GM21367 (cell line): ENCODE measurements around the gene SLC47A1.
"Not testable (repeated sequence)": the region's sequence is repeated elsewhere in the genome, so short reads cannot be mapped to it uniquely, and the experiment has no call there.

ENCODE experiments used
- ATAC-seq: cut with Tn5 transposase; IDR thresholded peaks from one replicate; pipeline ENCODE4 v1.9.1; 2021; ENCODE audit not compliant: unreplicated experiment

Gene SLC47A1

DNA sequence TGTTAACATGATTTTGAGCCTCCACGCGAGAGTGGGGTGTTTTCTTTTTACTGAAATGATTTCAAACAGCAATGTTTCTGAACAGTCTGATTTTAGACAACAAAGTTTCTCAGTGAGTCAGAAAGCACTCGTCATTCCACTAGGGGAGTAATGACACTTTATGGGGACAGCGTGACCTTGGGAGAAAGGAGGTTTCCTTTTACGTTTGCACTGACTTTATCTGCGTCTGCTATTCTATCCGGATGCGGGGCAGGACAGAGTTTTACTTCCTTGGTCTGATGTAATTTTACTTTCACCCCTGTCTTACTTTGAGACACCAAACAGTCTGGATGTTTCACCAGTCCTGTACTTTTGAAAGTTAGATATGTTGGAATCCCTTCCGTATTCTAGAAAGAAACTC lies 20.7 kb downstream of the SLC47A1 start:
- no peak for ATAC-seq

DNA sequence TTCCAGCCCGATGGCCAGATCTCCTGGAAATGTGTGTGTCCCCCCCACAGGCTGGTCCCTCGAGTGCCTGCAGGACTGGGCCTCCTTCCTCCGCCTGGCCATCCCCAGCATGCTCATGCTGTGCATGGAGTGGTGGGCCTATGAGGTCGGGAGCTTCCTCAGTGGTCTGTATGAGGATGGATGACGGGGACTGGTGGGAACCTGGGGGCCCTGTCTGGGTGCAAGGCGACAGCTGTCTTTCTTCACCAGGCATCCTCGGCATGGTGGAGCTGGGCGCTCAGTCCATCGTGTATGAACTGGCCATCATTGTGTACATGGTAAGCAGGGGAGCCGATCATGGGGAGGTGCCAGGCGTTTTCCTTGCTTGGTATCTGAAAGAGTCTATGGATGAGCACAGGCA lies 22.1 kb downstream of the SLC47A1 start:
- no peak for ATAC-seq

DNA sequence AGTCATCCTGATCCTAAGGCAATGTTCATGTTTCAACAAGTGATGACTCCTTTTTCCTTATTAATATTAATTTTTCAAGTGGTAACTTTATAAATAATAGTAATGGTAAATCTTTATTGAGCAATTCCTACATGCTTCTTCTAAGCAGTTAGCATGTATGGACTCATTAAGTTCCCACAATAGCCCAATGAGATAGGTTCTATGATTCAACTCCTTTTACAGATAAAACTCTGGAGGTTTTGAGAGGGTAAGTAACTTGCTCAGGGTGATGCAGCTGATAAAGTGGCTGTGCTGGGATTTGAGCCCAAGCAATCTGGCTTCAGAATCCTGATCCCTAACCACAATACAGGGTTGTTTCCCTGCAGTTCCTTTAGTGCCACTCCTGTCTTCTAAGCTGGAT lies 25.3 kb downstream of the SLC47A1 start:
- ATAC-seq: no peak

DNA sequence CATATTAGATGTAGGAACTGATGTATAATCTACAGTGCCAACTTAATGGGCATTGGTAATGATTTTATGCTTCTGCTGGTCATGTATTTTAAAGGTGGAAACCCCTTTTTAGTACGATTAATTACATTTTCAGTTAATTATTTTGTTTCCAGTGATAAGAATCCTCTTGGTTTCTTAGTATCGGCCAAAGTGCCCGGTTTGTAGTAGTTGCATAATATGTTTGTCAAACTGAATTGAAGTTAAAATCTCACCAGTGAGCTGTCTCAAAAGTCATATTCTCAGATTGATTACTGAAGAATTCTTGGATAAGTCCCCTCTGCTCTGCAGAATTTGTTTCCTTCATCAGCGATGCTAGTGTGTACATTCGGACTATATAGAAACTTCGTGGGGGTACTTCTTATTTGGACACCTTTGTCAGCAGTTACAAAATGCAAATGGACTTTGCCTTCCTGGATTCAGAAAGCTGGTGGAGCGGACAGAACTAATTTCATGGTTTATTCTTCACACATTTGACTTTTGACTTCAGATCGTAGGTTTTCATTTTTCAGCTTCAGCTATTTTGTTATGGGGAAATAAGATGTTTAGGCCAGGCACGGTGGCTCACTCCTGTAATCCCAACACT lies 28.2 kb downstream of the SLC47A1 start:
- no peak for ATAC-seq

DNA sequence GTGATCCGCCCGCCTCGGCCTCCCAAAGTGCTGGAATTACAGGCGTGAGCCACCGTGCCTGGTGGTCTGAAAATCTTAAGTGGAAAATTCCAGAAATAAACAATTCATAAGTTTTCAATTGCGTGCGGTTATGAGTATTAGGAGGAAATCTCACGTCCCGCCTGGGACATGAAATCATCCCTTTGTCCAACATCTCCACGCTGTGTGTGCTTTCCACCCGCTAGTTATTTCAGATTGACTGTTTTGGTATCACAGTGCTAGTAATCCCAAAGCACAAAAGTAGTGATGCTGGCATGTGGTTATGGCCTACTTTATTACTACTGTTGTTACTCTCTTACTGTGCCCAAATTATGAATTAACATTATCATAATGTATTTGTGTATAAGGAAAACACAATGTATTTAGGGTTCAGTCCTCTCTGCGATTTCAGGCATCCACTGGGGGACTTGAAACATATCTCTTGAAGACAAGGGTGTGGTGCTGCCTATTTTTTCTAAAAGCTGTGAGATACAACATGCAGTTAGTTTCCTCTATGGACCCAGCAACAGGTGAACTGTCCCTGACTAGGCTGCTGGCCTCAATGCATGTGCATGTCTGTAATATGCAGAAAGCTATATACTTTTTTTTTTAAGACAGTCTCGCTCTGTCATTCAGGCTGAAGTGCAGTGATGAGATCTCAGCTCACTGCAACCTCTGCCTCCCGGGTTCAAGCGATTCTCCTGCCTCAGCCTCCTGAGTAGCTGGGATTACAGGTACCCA lies 32.3 kb downstream of the SLC47A1 start:
- ATAC-seq: no peak

DNA sequence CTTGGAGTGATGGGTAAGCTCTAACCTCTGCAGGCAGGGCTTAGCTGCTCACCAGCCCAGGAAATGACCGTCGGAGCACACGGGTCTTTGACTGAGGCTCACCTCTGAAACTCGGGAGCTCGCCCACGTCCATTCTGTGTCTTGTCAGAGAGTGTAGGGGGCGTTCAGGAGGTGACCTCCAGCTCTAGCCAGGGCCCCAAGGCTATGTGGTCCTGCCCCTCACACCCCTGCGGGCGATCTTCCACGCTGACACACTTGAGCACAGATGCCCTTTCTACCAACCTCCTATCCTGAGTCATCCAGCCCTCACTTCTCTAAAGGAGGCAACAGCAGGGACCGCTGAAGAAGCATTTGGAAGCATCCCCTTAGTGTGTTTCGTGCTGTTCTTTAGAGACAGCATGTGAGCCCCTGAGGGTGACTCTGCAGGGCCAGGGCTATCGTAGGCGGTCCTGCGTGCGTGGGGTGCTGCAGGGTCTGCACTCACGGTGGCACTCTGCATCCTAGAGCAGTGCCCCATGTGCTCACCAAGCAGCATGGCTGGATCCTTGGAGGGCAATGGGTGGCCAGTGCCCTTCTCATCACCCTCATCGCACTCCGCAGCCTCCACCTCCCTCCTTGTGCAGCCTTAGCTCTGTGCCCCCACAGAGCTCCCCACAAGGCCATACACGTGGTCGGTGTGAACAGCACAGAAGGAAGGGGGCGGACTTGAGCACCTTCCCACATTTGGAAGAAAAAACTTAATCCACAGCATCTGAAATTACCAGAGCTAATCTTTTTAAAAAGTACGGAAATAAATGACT lies 33.8 kb downstream of the SLC47A1 start:
- ATAC-seq: no peak

DNA sequence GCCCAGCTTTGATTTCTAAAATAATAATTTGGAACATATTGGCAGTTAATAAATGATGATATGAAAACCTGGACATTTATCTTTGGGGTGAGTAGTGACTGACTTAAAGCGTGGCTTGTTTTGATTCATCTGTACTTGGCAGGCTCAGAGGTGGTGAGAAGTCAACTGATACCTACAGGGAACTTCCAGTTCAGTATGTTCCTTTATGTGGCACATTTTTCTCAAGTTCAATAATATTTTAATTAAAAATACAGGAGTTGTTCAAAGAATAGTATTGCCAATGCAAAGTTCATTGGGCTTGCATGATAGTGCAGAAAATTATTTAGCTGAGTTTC lies 34.3 kb downstream of the SLC47A1 start:
- ATAC-seq: no peak

DNA sequence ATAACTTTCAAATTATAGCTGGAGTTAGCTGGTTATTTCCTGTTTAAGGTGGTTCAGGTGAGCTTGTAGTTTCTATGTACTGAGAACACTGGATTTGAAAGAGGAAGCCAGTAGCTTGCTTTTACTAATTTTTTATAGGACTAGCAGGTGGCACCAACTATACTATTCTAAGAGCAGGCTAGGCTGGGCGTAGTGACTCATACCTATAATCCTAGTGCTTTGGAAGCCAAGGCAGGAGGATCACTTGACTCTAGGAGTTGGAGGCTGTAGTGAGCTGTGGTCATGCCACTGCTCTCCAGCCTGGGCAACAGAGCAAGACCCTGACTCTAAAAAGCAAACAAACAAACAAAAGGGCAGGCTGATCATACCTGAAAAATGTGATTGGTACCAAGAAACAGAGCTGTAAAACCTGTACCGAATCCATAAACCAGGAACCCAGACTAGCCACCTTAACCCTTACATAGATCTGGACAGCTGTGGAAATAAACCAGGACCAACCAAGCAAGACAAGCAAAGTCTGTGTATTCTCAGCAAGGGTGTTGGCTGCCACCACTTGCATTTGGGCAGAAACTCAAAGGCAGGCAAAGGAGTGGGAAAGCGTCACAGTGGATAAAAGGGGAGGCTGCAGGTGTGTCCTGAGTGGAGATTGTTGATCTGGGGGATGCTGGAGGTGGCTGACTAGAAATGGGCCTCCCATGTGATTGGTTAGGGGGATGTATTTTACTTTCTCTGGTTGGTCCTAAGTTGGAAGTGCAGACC lies 36.3 kb downstream of the SLC47A1 start:
- no peak for ATAC-seq

DNA sequence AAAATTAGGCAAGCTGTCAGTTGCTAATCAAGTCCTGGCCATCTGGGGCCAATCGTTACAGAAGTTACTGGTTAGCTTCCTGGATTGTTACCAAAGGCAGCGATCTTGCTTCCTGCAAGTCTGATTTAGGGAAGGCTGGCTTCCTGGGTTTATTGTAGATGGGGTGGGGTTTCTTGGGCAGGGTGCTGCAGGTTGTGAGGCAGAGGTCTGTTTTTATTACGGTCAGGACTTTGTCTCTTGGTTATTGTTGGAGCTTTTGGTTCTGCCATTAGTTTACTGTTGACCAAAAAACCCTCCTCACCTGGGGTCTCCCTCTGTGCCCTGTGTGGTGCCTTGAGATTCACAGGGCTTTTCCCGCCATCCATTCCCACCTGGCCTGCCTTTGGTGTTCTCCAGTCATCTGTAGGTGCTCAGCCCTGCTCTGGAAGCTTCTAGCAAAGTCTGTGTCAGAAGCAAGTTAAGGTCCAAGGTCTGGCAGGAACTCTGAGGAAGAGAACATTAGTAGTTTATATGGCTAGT lies 36.9 kb downstream of the SLC47A1 start:
- ATAC-seq: no peak

DNA sequence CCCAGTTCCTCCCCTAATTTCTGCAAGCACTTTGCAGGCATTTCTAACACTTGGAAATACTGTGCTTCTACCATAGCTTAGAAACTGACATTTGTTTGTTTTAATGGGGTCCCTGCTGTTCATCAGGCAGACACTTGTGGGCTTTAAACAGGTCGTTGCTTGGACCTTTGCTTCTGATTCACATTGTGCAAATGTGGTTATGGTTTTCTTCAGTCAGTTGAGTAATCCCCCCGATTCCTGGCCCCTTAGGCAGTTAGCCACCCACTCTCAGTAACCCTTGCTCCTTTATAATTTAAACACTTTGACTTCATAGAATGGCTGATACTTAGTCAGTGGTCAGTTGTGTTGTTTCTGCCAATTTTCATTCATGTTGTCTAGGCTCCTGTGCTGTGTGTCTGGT lies 39.4 kb downstream of the SLC47A1 start:
- no peak for ATAC-seq

DNA sequence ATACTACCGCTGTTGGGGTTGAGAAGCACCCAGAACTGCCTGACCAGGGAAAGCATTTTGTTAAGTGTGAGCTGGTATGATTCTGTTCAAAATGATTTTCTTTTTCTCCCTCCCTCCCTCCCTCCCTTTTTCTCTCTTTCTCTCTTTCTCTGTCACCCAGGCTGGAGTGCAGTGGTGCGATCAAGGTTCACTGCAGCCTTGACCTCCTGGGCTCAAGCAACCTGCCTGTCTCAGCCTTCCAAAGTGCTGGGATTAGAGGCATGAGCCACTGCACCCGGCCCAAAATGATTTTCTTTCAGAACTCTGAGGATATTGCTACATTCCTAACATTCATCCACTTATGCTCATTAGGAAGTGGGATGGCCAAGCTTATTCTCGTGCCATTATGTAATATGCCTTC lies 41.3 kb downstream of the SLC47A1 start:
- no peak for ATAC-seq

DNA sequence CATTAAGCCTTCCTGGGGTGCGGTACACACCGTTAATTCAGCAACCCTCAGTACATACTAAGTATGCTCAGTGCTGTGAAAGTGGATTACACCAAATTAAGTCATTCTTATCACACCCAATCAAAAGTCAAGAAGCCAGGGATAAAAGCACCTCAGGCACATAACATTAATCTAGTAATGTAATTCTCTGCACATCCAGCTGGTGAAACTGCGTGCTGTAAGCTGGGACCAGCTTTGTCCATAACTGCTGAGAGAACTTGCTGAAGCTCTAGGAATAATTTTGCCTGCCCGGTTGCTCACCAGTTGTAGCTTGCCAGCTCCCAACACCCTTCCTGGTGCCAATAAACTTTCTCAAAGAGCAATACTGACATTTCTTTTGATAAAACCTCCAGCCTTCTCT lies 44.9 kb downstream of the SLC47A1 start:
- ATAC-seq: no peak

DNA sequence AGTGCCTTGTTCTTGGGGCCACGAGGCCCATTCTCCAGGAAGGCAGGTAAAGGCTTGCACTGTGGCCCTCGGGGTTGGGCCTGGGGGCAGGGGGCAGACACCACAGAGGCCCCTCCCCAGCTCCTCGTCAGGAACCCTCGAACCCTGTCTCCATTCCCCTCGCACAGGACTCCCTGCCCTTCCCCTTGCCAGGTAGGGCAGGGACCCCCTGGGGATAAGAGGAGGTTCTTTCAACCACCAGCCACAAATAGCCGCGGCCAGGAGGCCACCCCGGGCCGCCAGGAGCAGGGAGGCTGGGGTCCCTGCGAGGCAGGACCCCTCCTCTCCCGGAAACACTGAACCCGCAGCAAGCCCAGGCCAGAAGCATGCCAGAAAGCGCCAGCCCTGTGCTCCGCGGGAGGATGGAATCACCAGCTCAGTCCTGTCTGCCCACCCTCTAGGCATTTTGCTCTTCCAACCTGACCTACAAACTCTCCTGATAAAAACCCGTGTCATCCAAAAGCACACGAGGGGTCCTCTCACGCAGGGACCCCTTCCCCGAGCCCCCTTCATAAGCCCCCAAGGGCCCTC lies 45.6 kb downstream of the SLC47A1 start:
- no peak for ATAC-seq

DNA sequence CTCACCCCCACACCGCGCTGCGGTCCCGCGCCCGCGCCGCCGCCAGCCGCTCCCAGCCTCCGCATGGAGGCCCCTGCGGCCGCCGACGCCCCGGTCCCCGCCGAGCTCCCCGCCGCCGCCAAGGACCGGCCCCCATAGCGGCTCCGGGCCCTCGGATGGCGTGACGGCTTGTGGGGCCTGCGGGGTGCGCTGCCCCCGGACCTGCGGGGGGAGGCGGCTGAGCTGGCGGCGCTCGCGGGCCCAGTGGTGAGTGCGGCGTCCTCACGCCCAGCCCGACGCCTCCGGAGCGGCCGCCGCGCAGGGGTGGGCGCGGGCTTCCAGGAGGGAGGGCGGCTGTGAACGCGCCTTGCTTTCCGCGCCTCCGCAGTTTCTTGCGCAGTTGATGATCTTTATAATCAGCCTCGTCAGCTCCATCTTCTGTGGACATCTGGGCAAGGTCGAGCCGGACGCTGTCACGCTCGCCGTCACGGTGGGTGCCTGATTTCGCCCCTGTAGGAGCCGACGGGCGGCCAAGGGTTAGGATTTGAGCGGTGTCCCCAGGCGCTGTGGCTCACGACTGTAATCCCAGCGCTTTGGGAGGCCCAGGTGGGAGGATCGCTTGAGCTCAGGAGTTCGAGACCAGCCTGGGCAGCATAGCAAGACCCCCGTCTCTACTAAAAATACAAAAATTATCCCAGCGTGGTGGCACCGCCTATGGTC lies 46.4 kb downstream of the SLC47A1 start:
- ATAC-seq: no peak

DNA sequence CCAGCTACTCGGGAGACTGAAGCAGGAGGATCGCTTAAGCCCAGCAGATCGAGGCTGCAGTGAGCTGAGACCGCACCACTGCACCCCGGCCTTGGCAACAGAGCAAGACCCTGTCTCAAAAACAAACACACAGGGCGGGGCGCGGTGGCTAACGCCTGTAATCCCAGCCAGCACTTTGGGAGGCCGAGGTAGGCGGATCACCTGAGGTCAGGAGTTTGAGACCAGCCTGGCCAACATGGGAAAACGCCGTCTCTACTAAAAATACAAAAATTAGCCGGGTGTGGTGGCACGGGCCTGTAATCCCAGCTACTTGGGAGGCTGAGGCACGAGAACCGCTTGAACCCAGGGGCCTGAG lies 46.9 kb downstream of the SLC47A1 start:
- not testable (repeated sequence) for ATAC-seq

DNA sequence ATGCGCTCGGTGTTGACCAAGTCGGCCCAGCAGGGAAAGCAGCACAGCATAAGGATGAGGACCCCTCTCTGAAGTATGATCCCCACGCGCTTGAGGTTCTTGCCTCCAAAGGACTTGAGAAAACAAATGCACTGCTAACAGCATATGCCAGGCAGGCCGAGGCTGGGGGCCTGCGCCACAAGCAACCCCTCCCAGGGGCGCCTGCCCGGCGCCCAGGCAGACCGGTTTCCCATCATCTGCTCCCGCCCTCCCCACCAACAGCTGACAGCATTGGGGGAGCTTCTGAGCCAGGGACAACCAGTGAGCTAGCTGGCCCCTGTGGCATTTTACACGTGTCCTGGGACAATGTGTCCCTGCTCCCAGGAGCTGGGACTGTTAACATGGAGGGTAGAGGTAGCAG lies 48.5 kb downstream of the SLC47A1 start:
- ATAC-seq: not testable (repeated sequence)

DNA sequence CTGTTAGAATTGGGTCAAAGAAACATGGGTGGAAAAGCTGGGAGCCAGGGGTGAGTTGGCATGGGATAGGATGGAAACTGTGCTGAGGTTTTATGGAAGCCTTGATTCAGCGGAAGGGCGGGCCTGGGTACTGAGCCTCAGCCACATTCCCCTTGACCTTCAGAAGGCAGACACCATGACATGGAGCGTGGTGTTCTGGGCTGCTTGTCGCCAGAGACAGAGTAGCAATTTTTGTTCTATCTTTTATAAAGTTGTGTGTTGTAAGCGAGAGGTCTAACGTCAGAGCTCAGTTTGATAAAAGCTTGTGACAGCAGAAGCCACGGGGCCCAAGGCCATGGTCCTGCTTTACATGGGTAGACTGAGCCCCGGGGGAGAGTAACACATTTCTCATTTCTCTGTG lies 50.2 kb downstream of the SLC47A1 start:
- no peak for ATAC-seq

DNA sequence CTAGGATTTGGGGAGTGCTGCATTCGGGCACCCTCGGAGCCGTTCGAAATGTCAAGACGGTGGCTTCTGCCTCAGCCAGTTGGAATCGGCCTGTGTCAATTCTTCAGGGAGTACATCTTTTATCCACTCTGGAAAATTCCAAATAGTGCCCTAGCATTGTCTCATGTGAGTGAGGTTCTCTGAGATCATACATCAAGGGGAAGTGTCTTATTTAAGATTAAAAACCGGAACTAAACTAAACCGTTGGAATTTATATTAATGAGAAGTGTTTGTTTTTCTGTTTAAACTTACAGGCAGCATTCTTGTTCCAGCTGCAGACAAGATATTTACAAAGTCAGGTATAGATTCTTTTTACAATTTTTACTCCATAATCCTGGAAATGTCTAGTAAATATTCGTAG lies 56.8 kb downstream of the SLC47A1 start:
- no peak for ATAC-seq

DNA sequence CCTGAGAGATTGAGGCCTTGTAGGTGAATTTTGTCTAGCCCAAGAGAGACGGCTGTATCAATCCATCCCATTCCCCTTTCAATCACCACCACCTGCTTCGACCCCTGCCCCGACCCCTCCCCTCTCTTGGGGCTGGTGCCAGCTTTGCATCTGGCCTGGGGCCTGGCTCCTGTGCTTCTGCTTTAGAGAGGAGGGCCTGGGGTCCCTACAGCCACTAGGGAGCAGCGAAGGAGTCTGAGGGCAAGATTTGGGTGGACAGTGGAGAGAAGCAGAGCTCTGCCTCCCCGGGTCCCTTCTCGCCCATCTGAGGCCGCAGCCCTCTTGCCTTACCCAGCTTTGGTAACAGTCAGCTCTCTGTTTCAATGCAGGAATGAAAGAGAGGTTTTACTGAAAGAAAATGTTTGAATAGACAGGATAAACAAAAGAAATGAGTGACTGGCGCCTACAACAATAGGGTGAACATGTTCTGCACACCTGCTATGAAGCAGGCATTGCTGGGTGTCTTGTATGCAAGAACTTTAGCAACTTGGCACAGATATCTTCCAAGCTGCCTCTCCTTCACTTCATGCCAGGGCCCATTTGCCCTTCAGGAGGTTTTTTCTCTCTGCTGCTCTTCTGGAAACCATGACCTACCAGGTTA lies 57.4 kb downstream of the SLC47A1 start:
- ATAC-seq: no peak

DNA sequence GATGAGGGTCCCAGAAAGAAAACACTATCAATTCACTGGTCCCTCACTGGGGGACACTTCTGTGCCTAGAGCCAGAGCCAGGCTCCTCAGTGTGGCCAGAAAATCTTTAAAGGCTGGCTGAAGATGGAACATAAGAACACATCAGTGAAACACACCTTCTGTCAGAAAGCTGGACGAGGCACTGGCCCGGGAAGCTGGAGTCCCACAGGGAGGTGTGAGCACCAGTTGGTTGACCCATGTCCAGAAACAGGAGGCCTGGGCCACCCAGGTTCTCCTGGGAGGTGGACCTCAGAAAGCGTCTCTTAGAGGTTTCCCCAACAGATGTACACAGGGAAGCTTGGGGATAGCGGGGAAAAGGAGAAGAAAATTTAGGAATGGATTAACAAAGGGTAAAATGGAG lies 58.7 kb downstream of the SLC47A1 start:
- ATAC-seq: no peak
